H9 (cell line): Measurements from ENCODE around the gene UNC5B. TPM values are rescaled to one million over a fixed set of nuclear protein-coding genes. Genes with fewer than 3 reads are reported as not detected.

ENCODE experiments used
- DNase-seq: peaks from one replicate; pipeline ENCODE4 v3.0.0-alpha.2; 2017
- H2AFZ ChIP-seq: one replicate; pipeline ENCODE4 v1.6.1; 2013; ENCODE audit warnings: mild to moderate bottlenecking, low read length, control low read depth, moderate library complexity
- H2AK5ac ChIP-seq: 2 replicates; pipeline ENCODE4 v1.6.1; 2013; ENCODE audit warnings: low read length, control low read depth, mixed read lengths; ENCODE audit not compliant: insufficient read length
- H2BK120ac ChIP-seq: one replicate; pipeline ENCODE4 v1.6.1; 2013; ENCODE audit warnings: low read depth, mild to moderate bottlenecking, low read length, control low read depth, inconsistent platforms; ENCODE audit not compliant: poor library complexity, severe bottlenecking
- H2BK12ac ChIP-seq: 2 replicates; pipeline ENCODE4 v1.6.1; 2013; ENCODE audit warnings: low read length, control low read depth, mixed read lengths, low read depth; ENCODE audit not compliant: insufficient read length
- H2BK15ac ChIP-seq: 2 replicates; pipeline ENCODE4 v1.6.1; 2013; ENCODE audit warnings: low read depth, low read length, control low read depth
- H2BK20ac ChIP-seq: one replicate; pipeline ENCODE4 v1.6.1; 2013; ENCODE audit warnings: low read depth, mild to moderate bottlenecking, low read length, control low read depth, inconsistent platforms; ENCODE audit not compliant: poor library complexity, severe bottlenecking
- H2BK5ac ChIP-seq: 2 replicates; pipeline ENCODE4 v1.6.1; 2013; ENCODE audit warnings: low read length, control low read depth, mixed read lengths; ENCODE audit not compliant: insufficient read length
- H3K14ac ChIP-seq: 2 replicates; pipeline ENCODE4 v1.6.1; 2013; ENCODE audit warnings: low read length, control low read depth; ENCODE audit not compliant: insufficient read depth
- H3K18ac ChIP-seq: 2 replicates; pipeline ENCODE4 v1.6.1; 2013; ENCODE audit warnings: low read depth, mild to moderate bottlenecking, mixed read lengths, low read length, control low read depth; ENCODE audit not compliant: insufficient read length
- H3K23ac ChIP-seq: 2 replicates; pipeline ENCODE4 v1.6.1; 2013; ENCODE audit warnings: low read length, control low read depth, mixed read lengths, low read depth; ENCODE audit not compliant: insufficient read length
- H3K23me2 ChIP-seq: 2 replicates; pipeline ENCODE4 v1.6.1; 2013; ENCODE audit warnings: low read depth, mild to moderate bottlenecking, mixed read lengths, low read length, control low read depth; ENCODE audit not compliant: insufficient read length, poor library complexity, severe bottlenecking
- H3K27ac ChIP-seq: 2 replicates; pipeline ENCODE4 v1.5.1; 2013; ENCODE audit warnings: low read length, control low read depth, mixed read lengths, low read depth; ENCODE audit not compliant: insufficient read length
- H3K27me3 ChIP-seq: 2 replicates; pipeline ENCODE4 v1.6.1; 2013; ENCODE audit warnings: low read length, control low read depth, inconsistent platforms; ENCODE audit not compliant: insufficient read depth
- H3K4ac ChIP-seq: 2 replicates; pipeline ENCODE4 v1.6.1; 2013; ENCODE audit warnings: low read depth, mild to moderate bottlenecking, control low read depth, inconsistent platforms, low read length, moderate library complexity
- H3K4me1 ChIP-seq: 2 replicates; pipeline ENCODE4 v1.6.1; 2013; ENCODE audit warnings: low read length, control low read depth, inconsistent platforms; ENCODE audit not compliant: insufficient read depth
- H3K4me2 ChIP-seq: 2 replicates; pipeline ENCODE4 v1.6.1; 2013; ENCODE audit warnings: low read length, control low read depth, mixed read lengths; ENCODE audit not compliant: insufficient read length, insufficient read depth
- H3K56ac ChIP-seq: 2 replicates; pipeline ENCODE4 v1.6.1; 2013; ENCODE audit warnings: low read depth, mild to moderate bottlenecking, mixed read lengths, low read length, control low read depth; ENCODE audit not compliant: insufficient read length
- H3K79me1 ChIP-seq: 2 replicates; pipeline ENCODE4 v1.6.1; 2013; ENCODE audit warnings: low read depth, mild to moderate bottlenecking, moderate library complexity, low read length, control low read depth, inconsistent platforms; ENCODE audit not compliant: insufficient read depth, poor library complexity, severe bottlenecking
- H3K79me2 ChIP-seq: 2 replicates; pipeline ENCODE4 v1.6.1; 2013; ENCODE audit warnings: low read length, control low read depth, inconsistent platforms; ENCODE audit not compliant: insufficient read depth
- H3K9ac ChIP-seq: 2 replicates; pipeline ENCODE4 v1.6.1; 2013; ENCODE audit warnings: low read length, control low read depth, mixed read lengths; ENCODE audit not compliant: insufficient read length; ENCODE audit errors: extremely low read depth
- H3K9me3 ChIP-seq: one replicate; pipeline ENCODE4 v1.6.1; 2013; ENCODE audit warnings: low read depth, low read length, inconsistent platforms; ENCODE audit not compliant: control insufficient read depth
- H3T11ph ChIP-seq: one replicate; pipeline ENCODE4 v1.6.1; 2013; ENCODE audit warnings: mild to moderate bottlenecking, low read length, control low read depth, inconsistent platforms
- H4K20me1 ChIP-seq: one replicate; pipeline ENCODE4 v1.6.1; 2013; ENCODE audit not compliant: control insufficient read depth, insufficient read length, insufficient read depth
- H4K5ac ChIP-seq: 2 replicates; pipeline ENCODE4 v1.6.1; 2013; ENCODE audit warnings: low read depth, mild to moderate bottlenecking, mixed read lengths, low read length, control low read depth; ENCODE audit not compliant: insufficient read length
- H4K8ac ChIP-seq: replicated peaks from 2 replicates; pipeline ENCODE4 v1.6.1; 2013; ENCODE audit warnings: low read length, control low read depth, mixed read lengths, low read depth; ENCODE audit not compliant: insufficient read length
- H4K91ac ChIP-seq: 2 replicates; pipeline ENCODE4 v1.6.1; 2013; ENCODE audit warnings: low read depth, mild to moderate bottlenecking, moderate library complexity, mixed read lengths, low read length, control low read depth; ENCODE audit not compliant: insufficient read length
- H3K27ac Mint-ChIP-seq, 3 experiments: 2 replicates in 2 of 3; 3 replicates in 1 of 3; pipeline ENCODE4 v1.8.0; 2020 to 2021; ENCODE audit warnings: mixed read lengths in 3 of 3, mild to moderate bottlenecking in 1 of 3, moderate library complexity in 1 of 3
- H3K27me3 Mint-ChIP-seq: 2 replicates; pipeline ENCODE4 v1.8.0; 2021; ENCODE audit warnings: low read depth, mild to moderate bottlenecking, moderate library complexity, mixed read lengths
- H3K36me3 Mint-ChIP-seq, 3 experiments: 2 replicates in 2 of 3; 3 replicates in 1 of 3; pipeline ENCODE4 v1.8.0; 2020 to 2021; ENCODE audit warnings: low read depth in 3 of 3, mixed read lengths in 3 of 3; ENCODE audit not compliant: insufficient read depth in 1 of 3
- H3K4me1 Mint-ChIP-seq, 2 experiments: 2 replicates each; pipeline ENCODE4 v1.8.0; 2020; ENCODE audit warnings: mixed read lengths in 2 of 2
- H3K4me3 Mint-ChIP-seq, 2 experiments: 2 replicates in 1 of 2; 3 replicates in 1 of 2; pipeline ENCODE4 v1.8.0; 2020 to 2021; ENCODE audit warnings: mild to moderate bottlenecking in 2 of 2, mixed read lengths in 2 of 2, moderate library complexity in 1 of 2
- H3K9me3 Mint-ChIP-seq, 2 experiments: 2 replicates in 1 of 2; 3 replicates in 1 of 2; pipeline ENCODE4 v1.8.0; 2020; ENCODE audit warnings: mild to moderate bottlenecking in 2 of 2, mixed read lengths in 2 of 2, moderate library complexity in 1 of 2
- WGBS: extraction: QIAGEN DNeasy Blood & Tissue Kit; methylation state at CpG from one replicate; pipeline ENCODE4 v1.1.7; 2013; ENCODE audit warnings: missing lambda C conversion rate, low lambda C conversion rate, mixed read lengths; ENCODE audit not compliant: insufficient read length; ENCODE audit errors: extremely low coverage; 5-methylcytosine and 5-hydroxymethylcytosine counted together
- total RNA-seq: library from RNA; stranded (reverse); gene quantifications from 2 replicates; pipeline ENCODE4 v1.2.1, GENCODE V29; 2021
- TF ChIP-seq, protein P1 (sequence below): fragments of 200-600 bp; sonication (generic); conservative IDR thresholded peaks from 3 replicates; pipeline ENCODE4 v1.8.0; 2021; ENCODE audit warnings: antibody characterized with exemption, mild to moderate bottlenecking

Gene UNC5B
- total RNA-seq, 1 experiment from 2014 or later: 28.4 TPM

DNA sequence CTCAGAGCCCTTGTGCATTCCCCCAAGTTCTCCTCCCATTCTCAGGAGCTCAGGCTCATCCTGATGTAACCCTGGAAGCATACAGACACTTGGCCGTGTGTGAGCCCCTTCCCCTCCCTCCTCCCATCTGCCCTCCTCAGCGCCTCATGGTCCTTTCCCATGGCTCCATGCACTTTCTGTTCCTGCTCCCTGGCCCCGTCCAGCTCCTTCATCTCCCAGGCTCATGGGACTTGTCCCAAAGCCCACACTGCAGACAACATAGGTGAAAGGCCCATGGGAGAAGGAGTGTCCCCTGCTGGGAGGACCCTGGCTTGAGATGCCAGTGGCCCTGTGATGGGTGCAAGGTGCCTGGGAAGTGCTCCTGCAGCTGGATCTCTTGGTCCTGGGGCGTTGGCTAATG lies 82.5 kb downstream of the UNC5B start:
- H2BK5ac ChIP-seq: no peak overlapping the region
- Mint-ChIP-seq H3K9me3 (no peaks in the 10 kb centered on the region), H3K4me3 (no peak overlapping the region), H3K27ac (no peak overlapping the region), H3K36me3 (peaks cover 14 to 68% (median 43%) of the 10 kb centered on the region in 3 experiments; a peak in 6 of 7 replicates), H3K27me3 (no peaks in the 10 kb centered on the region; the same call in 1 of the 2 replicates), H3K4me1 (no peaks in the 10 kb centered on the region)
- no peak overlapping the region for H3K27ac ChIP-seq
- no CpG with 5 or more reads among the region's 4 CpGs for WGBS
- no peak overlapping the region for H3T11ph ChIP-seq
- H2BK120ac ChIP-seq: no peak overlapping the region
- H2BK15ac ChIP-seq: no peak overlapping the region
- no peak for DNase-seq
- no peak overlapping the region for H3K9ac ChIP-seq
- H2BK12ac ChIP-seq: no peak overlapping the region
- no peaks in the 10 kb centered on the region for H4K20me1 ChIP-seq
- no peak overlapping the region for H2AFZ ChIP-seq
- H3K79me1 ChIP-seq: no peaks in the 10 kb centered on the region
- no peak overlapping the region for H3K4ac ChIP-seq
- no peaks in the 10 kb centered on the region for H3K79me2 ChIP-seq
- no peak overlapping the region for H3K23ac ChIP-seq
- H3K9me3 ChIP-seq: no peaks in the 10 kb centered on the region
- H3K14ac ChIP-seq: no peak overlapping the region
- no peak overlapping the region for H4K91ac ChIP-seq
- H3K27me3 ChIP-seq: no peaks in the 10 kb centered on the region
- H3K23me2 ChIP-seq: no peaks in the 10 kb centered on the region
- H2BK20ac ChIP-seq: no peak overlapping the region
- H4K5ac ChIP-seq: no peak overlapping the region
- no peak overlapping the region for H4K8ac ChIP-seq
- no peak overlapping the region for H3K4me2 ChIP-seq
- H2AK5ac ChIP-seq: no peak overlapping the region
- H3K18ac ChIP-seq: no peak overlapping the region
- no peak overlapping the region for H3K56ac ChIP-seq
- no peaks in the 10 kb centered on the region for H3K4me1 ChIP-seq
- TF ChIP-seq, protein P1, sequence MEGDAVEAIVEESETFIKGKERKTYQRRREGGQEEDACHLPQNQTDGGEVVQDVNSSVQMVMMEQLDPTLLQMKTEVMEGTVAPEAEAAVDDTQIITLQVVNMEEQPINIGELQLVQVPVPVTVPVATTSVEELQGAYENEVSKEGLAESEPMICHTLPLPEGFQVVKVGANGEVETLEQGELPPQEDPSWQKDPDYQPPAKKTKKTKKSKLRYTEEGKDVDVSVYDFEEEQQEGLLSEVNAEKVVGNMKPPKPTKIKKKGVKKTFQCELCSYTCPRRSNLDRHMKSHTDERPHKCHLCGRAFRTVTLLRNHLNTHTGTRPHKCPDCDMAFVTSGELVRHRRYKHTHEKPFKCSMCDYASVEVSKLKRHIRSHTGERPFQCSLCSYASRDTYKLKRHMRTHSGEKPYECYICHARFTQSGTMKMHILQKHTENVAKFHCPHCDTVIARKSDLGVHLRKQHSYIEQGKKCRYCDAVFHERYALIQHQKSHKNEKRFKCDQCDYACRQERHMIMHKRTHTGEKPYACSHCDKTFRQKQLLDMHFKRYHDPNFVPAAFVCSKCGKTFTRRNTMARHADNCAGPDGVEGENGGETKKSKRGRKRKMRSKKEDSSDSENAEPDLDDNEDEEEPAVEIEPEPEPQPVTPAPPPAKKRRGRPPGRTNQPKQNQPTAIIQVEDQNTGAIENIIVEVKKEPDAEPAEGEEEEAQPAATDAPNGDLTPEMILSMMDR: no peak
